Amygdala (tissue), 56 donors: ENCODE results near the gene RMDN3.

Experiments used
- DNase-seq, 56 donors: peaks; one replicate each; lab custom pipeline; 2025; lab: John Stamatoyannopoulos, UW

The RMDN3 gene

GRCh38 chr15:40773902-40774301 lies 18.8 kb upstream of the RMDN3 start:
- DNase-seq, result no peak

GRCh38 chr15:40773496-40773895 lies 18.4 kb upstream of the RMDN3 start:
- no peak for DNase-seq

- DNase-seq, result peak in 1 of 56 donors; percentile 16
Observed at GRCh38 chr15:40772014-40772413, 17.0 kb upstream of the RMDN3 start.

- no peak for DNase-seq
Observed at GRCh38 chr15:40771242-40771641, 16.2 kb upstream of the RMDN3 start.

GRCh38 chr15:40770147-40770721 lies 15.2 kb upstream of the RMDN3 start:
- no peak for DNase-seq

- peak in 23 of 56 donors; percentile 17 to 66 (median 34) for DNase-seq
Observed at GRCh38 chr15:40769274-40770146, 14.5 kb upstream of the RMDN3 start, which contains the start of gene C15orf62. Gene C15orf62 (plus strand): TSS chr15:40769980. CDS start chr15:40770496, 516 bp downstream.

GRCh38 chr15:40768521-40769273 lies 13.6 kb upstream of the RMDN3 start:
- DNase-seq, result no peak

GRCh38 chr15:40767838-40768500 lies 12.9 kb upstream of the RMDN3 start:
- no peak for DNase-seq

GRCh38 chr15:40766906-40767837 lies 12.1 kb upstream of the RMDN3 start:
- DNase-seq, result no peak

GRCh38 chr15:40766194-40766815 lies 11.3 kb upstream of the RMDN3 start:
- DNase-seq, result peak in 1 of 56 donors; percentile 6

GRCh38 chr15:40764629-40765103 lies 9.6 kb upstream of the RMDN3 start:
- no peak for DNase-seq

GRCh38 chr15:40763801-40764628 lies 9.0 kb upstream of the RMDN3 start, which contains the start of gene GCHFR:
Gene GCHFR (plus strand): TSS chr15:40764068. CDS start chr15:40764181, 113 bp downstream.
- DNase-seq, result peak in 26 of 56 donors; percentile 18 to 70 (median 43)

- peak in 14 of 56 donors; percentile 11 to 76 (median 31) for DNase-seq
Observed at GRCh38 chr15:40762919-40763800, 8.1 kb upstream of the RMDN3 start.

GRCh38 chr15:40759961-40760360 lies 4.9 kb upstream of the RMDN3 start:
- DNase-seq, result no peak

GRCh38 chr15:40756938-40757337 lies 1.9 kb upstream of the RMDN3 start:
- no peak for DNase-seq

GRCh38 chr15:40755812-40756208 lies 756 bp upstream of the RMDN3 start:
- DNase-seq, result peak in 1 of 56 donors; percentile 6

- peak in 2 of 56 donors; percentile 22 to 25 for DNase-seq
Observed at GRCh38 chr15:40754574-40754882, 526 bp downstream of the RMDN3 start.
